HepG2 (cell line): ENCODE measurements around the gene CDH2. TPM values are rescaled to one million over a fixed set of nuclear protein-coding genes. Genes with fewer than 3 reads are reported as not detected.

Source experiments
- AHR ChIP-seq: IDR thresholded peaks from 2 replicates; pipeline ENCODE4 v1.6.1; 2018; ENCODE audit warnings: missing genetic modification reagents, missing compliant biosample characterization
- CCDC6 ChIP-seq: sonication (generic); formaldehyde crosslinking; IDR thresholded peaks from 2 replicates; pipeline ENCODE4 v1.8.1; 2022; ENCODE audit warnings: mild to moderate bottlenecking, missing genetic modification reagents, moderate library complexity
- MAFG ChIP-seq: sonication (generic); formaldehyde crosslinking; IDR thresholded peaks from 2 replicates; pipeline ENCODE4 v1.5.1; 2020; ENCODE audit warnings: mild to moderate bottlenecking, missing genetic modification reagents
- MYC ChIP-seq: sonication (generic); formaldehyde crosslinking; IDR thresholded peaks from 2 replicates; pipeline ENCODE4 v1.9.0; 2021; ENCODE audit warnings: missing genetic modification reagents, borderline replicate concordance
- PLRG1 ChIP-seq: fragments of 450-650 bp; conservative IDR thresholded peaks from 2 replicates; pipeline ENCODE4 v1.6.1; 2016
- SCMH1 ChIP-seq: sonication (generic); formaldehyde crosslinking; IDR thresholded peaks from 2 replicates; pipeline ENCODE4 v1.9.0; 2021; ENCODE audit warnings: missing genetic modification reagents, mild to moderate bottlenecking, borderline replicate concordance
- SRSF9 ChIP-seq: fragments of 200-400 bp; formaldehyde crosslinking; IDR thresholded peaks from 2 replicates; pipeline ENCODE4 v1.6.1; 2018; ENCODE audit warnings: borderline replicate concordance, mild to moderate bottlenecking, low read depth, low read length; ENCODE audit not compliant: insufficient read depth, poor library complexity, severe bottlenecking
- THRA ChIP-seq: sonication (generic); formaldehyde crosslinking; IDR thresholded peaks from 2 replicates; pipeline ENCODE4 v1.4.0; 2020; ENCODE audit warnings: missing genetic modification reagents, borderline replicate concordance
- XBP1 ChIP-seq: sonication (generic); formaldehyde crosslinking; IDR thresholded peaks from 2 replicates; pipeline ENCODE4 v1.5.0; 2020; ENCODE audit warnings: missing genetic modification reagents
- XRCC5 ChIP-seq: fragments of 200-400 bp; formaldehyde crosslinking; optimal IDR thresholded peaks from 2 replicates; pipeline ENCODE3; 2017; ENCODE audit warnings: mild to moderate bottlenecking, low read length
- ZBTB39 ChIP-seq: sonication (generic); formaldehyde crosslinking; IDR thresholded peaks from 2 replicates; pipeline ENCODE4 v1.5.0; 2020; ENCODE audit warnings: missing genetic modification reagents
- ZNF207 ChIP-seq: fragments of 450-650 bp; IDR thresholded peaks from 2 replicates; pipeline ENCODE4 v1.6.1; 2016; ENCODE audit warnings: antibody characterized with exemption, borderline replicate concordance
- ZNF275 ChIP-seq: sonication (generic); formaldehyde crosslinking; IDR thresholded peaks from 2 replicates; pipeline ENCODE4 v1.8.0; 2022; ENCODE audit warnings: missing genetic modification reagents, mild to moderate bottlenecking, inconsistent platforms, borderline replicate concordance
- ZNF33B ChIP-seq: sonication (generic); formaldehyde crosslinking; IDR thresholded peaks from 2 replicates; pipeline ENCODE4 v1.5.1; 2020; ENCODE audit warnings: mild to moderate bottlenecking, missing genetic modification reagents
- ZNF580 ChIP-seq: IDR thresholded peaks from 2 replicates; pipeline ENCODE4 v1.6.1; 2016; ENCODE audit warnings: low read depth, borderline replicate concordance
- ZNF75D ChIP-seq: sonication (generic); formaldehyde crosslinking; IDR thresholded peaks from 2 replicates; pipeline ENCODE4 v1.8.1; 2023; ENCODE audit warnings: missing genetic modification reagents, mild to moderate bottlenecking, borderline replicate concordance
- ZNF879 ChIP-seq: sonication (generic); formaldehyde crosslinking; IDR thresholded peaks from 2 replicates; pipeline ENCODE4 v1.8.1; 2023; ENCODE audit warnings: missing genetic modification reagents
- ZSCAN12 ChIP-seq: sonication (generic); formaldehyde crosslinking; IDR thresholded peaks from 2 replicates; pipeline ENCODE4 v1.9.0; 2021; ENCODE audit warnings: mild to moderate bottlenecking, missing genetic modification reagents
- ZSCAN31 ChIP-seq: sonication (generic); formaldehyde crosslinking; IDR thresholded peaks from 2 replicates; pipeline ENCODE4 v1.5.0; 2020; ENCODE audit warnings: low read depth, mild to moderate bottlenecking, missing genetic modification reagents
- polyA plus RNA-seq, 8 experiments: library from polyadenylated mRNA; depleted of rRNA in 3 of 8; stranded (reverse) in 7 of 8; unstranded in 1 of 8; fragments of >200 nt; fragmentation: Illumina TruSeq in 4 of 8; extraction: Trizol in 4 of 8; gene quantifications; 2 replicates each; pipeline versions ENCODE4 v1.2.1 to v1.2.3, GENCODE V29; 2011 to 2016; ENCODE audit warnings: low read depth in 4 of 8, missing spikeins in 1 of 8, mixed read lengths in 1 of 8; ENCODE audit not compliant: insufficient read depth in 1 of 8
- total RNA-seq, 5 experiments: library from RNA; depleted of rRNA; stranded (reverse); fragments of >200 nt; fragmentation: Illumina TruSeq; extraction: Trizol; gene quantifications; 2 replicates each; pipeline ENCODE4 v1.2.3, GENCODE V29; 2016; ENCODE audit warnings: low read depth in 1 of 5
- TF ChIP-seq, protein P1 (sequence below): IDR thresholded peaks from 2 replicates; pipeline ENCODE4 v1.6.1; 2012; ENCODE audit warnings: inconsistent platforms
- TF ChIP-seq, protein P2 (sequence below), 2 experiments: sonication (generic) in 1 of 2; formaldehyde crosslinking in 1 of 2; IDR thresholded peaks; 2 replicates each; pipeline versions ENCODE4 v1.5.1 to v1.6.1; 2011 to 2020; ENCODE audit warnings: borderline replicate concordance in 1 of 2, low read depth in 1 of 2, low read length in 1 of 2, mild to moderate bottlenecking in 1 of 2, missing genetic modification reagents in 1 of 2, moderate library complexity in 1 of 2

Gene CDH2
- total and polyA plus RNA-seq, 2 of the 13 experiments (the other 11 are each of a cell fraction or from before 2014, with no cell fraction given): 18.6 to 36.1 TPM

- TF ChIP-seq MYC (CRISPR knock-in tag) (peak; percentile 7; the same call in 1 of the 2 replicates), ZNF879 (CRISPR knock-in tag) (no peak), ZNF33B (CRISPR knock-in tag) (no peak), ZSCAN31 (CRISPR knock-in tag) (no peak), ZSCAN12 (CRISPR knock-in tag) (no peak), ZBTB39 (no peak), XRCC5 (no peak), AHR (CRISPR knock-in tag) (0 out of 2 replicates have a peak, but pooled peaks have one; percentile 24), ZNF75D (CRISPR knock-in tag) (no peak), XBP1 (no peak), ZNF275 (CRISPR knock-in tag) (peak; percentile 32; the same call in 1 of the 2 replicates), ZNF580 (CRISPR knock-in tag) (peak; percentile 45; the same call in 1 of the 2 replicates), CCDC6 (CRISPR knock-in tag) (no peak; the same call in 1 of the 2 replicates), SRSF9 (no peak), SCMH1 (CRISPR knock-in tag) (no peak), ZNF207 (no peak), MAFG (CRISPR knock-in tag) (peak; percentile 47; the same call in 1 of the 2 replicates), PLRG1 (no peak), THRA (CRISPR knock-in tag) (no peak)
- TF ChIP-seq, protein P1, sequence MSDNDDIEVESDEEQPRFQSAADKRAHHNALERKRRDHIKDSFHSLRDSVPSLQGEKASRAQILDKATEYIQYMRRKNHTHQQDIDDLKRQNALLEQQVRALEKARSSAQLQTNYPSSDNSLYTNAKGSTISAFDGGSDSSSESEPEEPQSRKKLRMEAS: no peak
- TF ChIP-seq, protein P2, sequence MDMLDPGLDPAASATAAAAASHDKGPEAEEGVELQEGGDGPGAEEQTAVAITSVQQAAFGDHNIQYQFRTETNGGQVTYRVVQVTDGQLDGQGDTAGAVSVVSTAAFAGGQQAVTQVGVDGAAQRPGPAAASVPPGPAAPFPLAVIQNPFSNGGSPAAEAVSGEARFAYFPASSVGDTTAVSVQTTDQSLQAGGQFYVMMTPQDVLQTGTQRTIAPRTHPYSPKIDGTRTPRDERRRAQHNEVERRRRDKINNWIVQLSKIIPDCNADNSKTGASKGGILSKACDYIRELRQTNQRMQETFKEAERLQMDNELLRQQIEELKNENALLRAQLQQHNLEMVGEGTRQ (IDR thresholded peaks at IDR 0.05; ENCODE audit: low read depth, low read length): no peak
- TF ChIP-seq, protein P2 (CRISPR knock-in tag; IDR thresholded peaks at IDR 0.05; ENCODE audit: borderline replicate concordance): no peak
Observed at GRCh38 chr18:28176948-28177827, at the start of gene CDH2 (continued).
